Muscle layer of colon (tissue), 2 donors: ENCODE measurements around the gene TMEM9.

Source experiments
- H3K27ac ChIP-seq: one replicate; pipeline ENCODE4 v1.7.0; 2013; ENCODE audit warnings: low read depth, mild to moderate bottlenecking, low read length, moderate library complexity
- H3K27me3 ChIP-seq, 2 donors: one replicate each; pipeline ENCODE4 v1.7.0; 2013; ENCODE audit warnings: low read length in 2 of 2, mild to moderate bottlenecking in 2 of 2; ENCODE audit not compliant: insufficient read depth in 2 of 2, control insufficient read depth in 1 of 2
- H3K36me3 ChIP-seq: one replicate; pipeline ENCODE4 v1.7.0; 2013; ENCODE audit warnings: mild to moderate bottlenecking, low read length; ENCODE audit not compliant: insufficient read depth
- H3K4me1 ChIP-seq: one replicate; pipeline ENCODE4 v1.7.0; 2013; ENCODE audit warnings: mild to moderate bottlenecking, low read length; ENCODE audit not compliant: insufficient read depth
- H3K4me3 ChIP-seq, 2 donors: one replicate each; pipeline ENCODE4 v1.7.0; 2013; ENCODE audit warnings: low read length in 2 of 2, low read depth in 1 of 2, mild to moderate bottlenecking in 1 of 2, moderate library complexity in 1 of 2
- H3K9ac ChIP-seq: one replicate; pipeline ENCODE4 v1.7.0; 2013; ENCODE audit warnings: low read length
- H3K9me3 ChIP-seq: one replicate; pipeline ENCODE4 v1.7.0; 2013; ENCODE audit warnings: mild to moderate bottlenecking, low read length
- donor health status: abdominal sarcoma.
- donor health status: Adenocarcinoma of cecum.

Gene TMEM9

GRCh38 chr1:201111156-201111555 is 43.1 kb downstream of the TMEM9 start:
- Histone ChIP-seq H3K27ac (no peak overlapping the region), H3K9me3 (no peaks in the 10 kb centered on the region), H3K4me1 (peaks cover 4% of the 10 kb centered on the region), H3K4me3 (no peak overlapping the region), H3K27me3 (peaks cover 0 to 15% of the 10 kb centered on the region in 2 donors), H3K9ac (no peak overlapping the region), H3K36me3 (no peaks in the 10 kb centered on the region)

GRCh38 chr1:201110616-201111015 is 43.7 kb downstream of the TMEM9 start:
- H3K27ac ChIP-seq = no peak overlapping the region
- no peak overlapping the region for H3K4me3 ChIP-seq
- peaks cover 4% of the 10 kb centered on the region for H3K4me1 ChIP-seq
- H3K9me3 ChIP-seq = no peaks in the 10 kb centered on the region
- H3K36me3 ChIP-seq = no peaks in the 10 kb centered on the region
- no peak overlapping the region for H3K9ac ChIP-seq
- H3K27me3 ChIP-seq = peaks cover 0 to 15% of the 10 kb centered on the region in 2 donors

- no peak overlapping the region for H3K27ac ChIP-seq
- H3K4me1 ChIP-seq = peaks cover 4% of the 10 kb centered on the region
- no peaks in the 10 kb centered on the region for H3K9me3 ChIP-seq
- H3K36me3 ChIP-seq = no peaks in the 10 kb centered on the region
- H3K9ac ChIP-seq = no peak overlapping the region
- H3K4me3 ChIP-seq = no peak overlapping the region
- H3K27me3 ChIP-seq = peaks cover 0 to 11% of the 10 kb centered on the region in 2 donors
These were observed 44.1 kb downstream of the TMEM9 start for GRCh38 chr1:201110138-201110537.

- peaks cover 4% of the 10 kb centered on the region for H3K4me1 ChIP-seq
- H3K36me3 ChIP-seq = no peaks in the 10 kb centered on the region
- no peak overlapping the region for H3K4me3 ChIP-seq
- H3K9ac ChIP-seq = no peak overlapping the region
- H3K9me3 ChIP-seq = no peaks in the 10 kb centered on the region
- H3K27ac ChIP-seq = no peak overlapping the region
- peaks cover 0 to 8% of the 10 kb centered on the region in 2 donors for H3K27me3 ChIP-seq
These were observed 44.6 kb downstream of the TMEM9 start for GRCh38 chr1:201109651-201110050.

GRCh38 chr1:201108614-201109013 is 45.7 kb downstream of the TMEM9 start:
- H3K9ac ChIP-seq = no peak overlapping the region
- H3K9me3 ChIP-seq = no peaks in the 10 kb centered on the region
- H3K27ac ChIP-seq = no peak overlapping the region
- no peak overlapping the region for H3K4me3 ChIP-seq
- no peaks in the 10 kb centered on the region for H3K4me1 ChIP-seq
- no peaks in the 10 kb centered on the region for H3K36me3 ChIP-seq
- H3K27me3 ChIP-seq = no peaks in the 10 kb centered on the region

- no peak overlapping the region for H3K9ac ChIP-seq
- H3K9me3 ChIP-seq = no peaks in the 10 kb centered on the region
- H3K36me3 ChIP-seq = no peaks in the 10 kb centered on the region
- no peak overlapping the region for H3K27ac ChIP-seq
- H3K27me3 ChIP-seq = no peaks in the 10 kb centered on the region
- H3K4me3 ChIP-seq = no peak overlapping the region
- H3K4me1 ChIP-seq = no peaks in the 10 kb centered on the region
These were observed 48.6 kb downstream of the TMEM9 start for GRCh38 chr1:201105688-201106087.

GRCh38 chr1:201104141-201104540 is 50.1 kb downstream of the TMEM9 start:
- Histone ChIP-seq H3K27ac (no peak overlapping the region), H3K36me3 (no peaks in the 10 kb centered on the region), H3K4me3 (no peak overlapping the region), H3K9me3 (no peaks in the 10 kb centered on the region), H3K9ac (no peak overlapping the region), H3K4me1 (no peaks in the 10 kb centered on the region), H3K27me3 (no peaks in the 10 kb centered on the region)

- Histone ChIP-seq H3K36me3 (no peaks in the 10 kb centered on the region), H3K9me3 (no peaks in the 10 kb centered on the region), H3K4me3 (no peak overlapping the region), H3K27ac (no peak overlapping the region), H3K9ac (no peak overlapping the region), H3K4me1 (no peaks in the 10 kb centered on the region), H3K27me3 (no peaks in the 10 kb centered on the region)
These were observed 50.6 kb downstream of the TMEM9 start for GRCh38 chr1:201103666-201104065.

- Histone ChIP-seq H3K27me3 (no peaks in the 10 kb centered on the region), H3K36me3 (no peaks in the 10 kb centered on the region), H3K4me1 (no peaks in the 10 kb centered on the region), H3K27ac (no peak overlapping the region), H3K4me3 (no peak overlapping the region), H3K9me3 (no peaks in the 10 kb centered on the region), H3K9ac (no peak overlapping the region)
These were observed 53.9 kb downstream of the TMEM9 start for GRCh38 chr1:201100169-201100930.

GRCh38 chr1:201098992-201099677 is 55.1 kb downstream of the TMEM9 start:
- Histone ChIP-seq H3K4me3 (no peak overlapping the region), H3K4me1 (no peaks in the 10 kb centered on the region), H3K9me3 (no peaks in the 10 kb centered on the region), H3K36me3 (no peaks in the 10 kb centered on the region), H3K27me3 (no peaks in the 10 kb centered on the region), H3K27ac (no peak overlapping the region), H3K9ac (no peak overlapping the region)

- Histone ChIP-seq H3K27me3 (no peaks in the 10 kb centered on the region), H3K4me1 (no peaks in the 10 kb centered on the region), H3K4me3 (no peak overlapping the region), H3K27ac (no peak overlapping the region), H3K9me3 (no peaks in the 10 kb centered on the region), H3K9ac (no peak overlapping the region), H3K36me3 (no peaks in the 10 kb centered on the region)
These were observed 57.1 kb downstream of the TMEM9 start for GRCh38 chr1:201096977-201097856.
